ENCODE results near the gene SOSTDC1.
"Not testable (repeated sequence)": the region's sequence is repeated elsewhere in the genome, so short reads cannot be mapped to it uniquely, and the experiment has no call there.

SOSTDC1 gene, protein sequence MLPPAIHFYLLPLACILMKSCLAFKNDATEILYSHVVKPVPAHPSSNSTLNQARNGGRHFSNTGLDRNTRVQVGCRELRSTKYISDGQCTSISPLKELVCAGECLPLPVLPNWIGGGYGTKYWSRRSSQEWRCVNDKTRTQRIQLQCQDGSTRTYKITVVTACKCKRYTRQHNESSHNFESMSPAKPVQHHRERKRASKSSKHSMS

GRCh38 chr7:16465469-16466361, at the start of gene SOSTDC1:
Gene SOSTDC1 (minus strand): TSS chr7:16465738. CDS start chr7:16465668, 70 bp downstream.
- DNase-seq: no peak

- DNase-seq: no peak
Observed at GRCh38 chr7:16514729-16515128, 49.2 kb upstream of the SOSTDC1 start.

DNA sequence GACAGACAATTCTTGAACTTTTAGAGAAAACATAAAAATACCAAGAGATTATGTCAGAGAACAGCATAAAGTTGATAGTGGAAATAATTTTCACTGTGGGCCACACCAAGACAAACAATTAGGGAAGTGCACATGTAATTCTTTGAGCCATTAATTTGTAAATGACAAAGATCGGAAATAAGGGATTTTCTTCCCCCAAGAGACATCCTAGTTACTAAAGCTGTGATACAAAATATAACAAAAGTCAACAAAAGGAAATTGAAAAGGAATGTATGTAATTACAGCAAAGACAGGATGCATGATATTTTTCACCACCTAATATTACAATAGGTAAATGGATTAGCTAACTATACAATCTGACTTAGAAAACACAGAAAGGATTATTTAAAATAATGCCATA, 48.7 kb upstream of the SOSTDC1 start:
- DNase-seq: no peak

DNA sequence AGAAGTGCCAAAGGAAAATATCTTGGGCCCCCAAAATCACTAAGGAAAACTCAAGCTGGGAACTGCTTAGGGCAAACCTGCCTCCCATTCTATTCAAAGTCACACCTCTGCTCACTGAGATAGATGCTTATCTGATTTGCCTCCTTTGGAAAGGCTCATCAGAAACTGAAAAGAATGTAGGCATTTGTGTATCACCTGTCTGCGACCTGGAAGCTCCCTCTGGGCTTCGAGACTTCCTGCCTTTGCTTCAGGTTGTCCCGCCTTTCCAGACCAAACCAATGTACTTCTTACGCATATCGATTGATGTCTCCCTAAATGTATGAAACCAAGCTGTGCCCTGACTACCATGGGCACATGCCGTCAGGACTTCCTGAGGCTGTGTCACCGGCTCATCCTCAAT, 46.6 kb upstream of the SOSTDC1 start:
- no peak for DNase-seq

DNA sequence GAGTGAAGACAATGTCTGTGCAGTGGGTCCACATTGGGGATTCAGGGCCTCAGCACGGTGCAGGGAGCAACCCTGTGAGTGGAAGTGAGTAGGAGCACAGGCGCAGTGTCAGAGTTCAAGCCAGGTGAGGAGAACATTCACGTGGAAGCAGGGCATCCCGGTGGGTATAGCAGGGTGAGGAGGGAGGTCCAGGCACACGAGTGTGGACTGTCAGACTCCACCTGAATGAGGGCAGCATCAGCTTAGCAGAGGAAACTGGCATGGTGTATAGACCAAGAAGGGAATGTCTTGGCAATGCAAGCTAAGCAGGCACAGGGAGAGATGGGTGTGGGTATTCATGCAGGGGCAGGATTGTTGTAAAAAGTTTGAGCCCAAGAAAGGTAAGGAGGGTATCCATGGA, 45.8 kb upstream of the SOSTDC1 start:
- DNase-seq: no peak

DNA sequence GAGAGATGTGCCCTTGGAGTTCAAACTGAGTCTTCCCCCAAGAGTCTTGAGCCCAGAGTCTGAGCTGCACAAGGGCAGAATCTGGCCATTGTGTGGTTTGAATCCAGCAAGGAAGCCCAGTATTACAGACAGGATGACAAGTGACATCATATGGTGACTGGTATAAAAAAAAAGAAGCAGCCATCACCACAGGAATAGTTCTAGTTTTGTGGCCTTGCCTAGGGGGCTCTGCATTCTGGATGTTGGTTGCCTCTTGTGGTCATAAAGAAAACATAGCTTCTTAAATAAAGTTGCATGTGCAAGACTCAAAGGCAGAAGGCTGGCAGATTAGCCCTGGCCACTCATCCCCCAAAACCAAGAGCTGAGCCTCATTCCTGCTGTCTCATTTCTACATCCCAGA, 44.3 kb upstream of the SOSTDC1 start:
- DNase-seq: no peak

DNA sequence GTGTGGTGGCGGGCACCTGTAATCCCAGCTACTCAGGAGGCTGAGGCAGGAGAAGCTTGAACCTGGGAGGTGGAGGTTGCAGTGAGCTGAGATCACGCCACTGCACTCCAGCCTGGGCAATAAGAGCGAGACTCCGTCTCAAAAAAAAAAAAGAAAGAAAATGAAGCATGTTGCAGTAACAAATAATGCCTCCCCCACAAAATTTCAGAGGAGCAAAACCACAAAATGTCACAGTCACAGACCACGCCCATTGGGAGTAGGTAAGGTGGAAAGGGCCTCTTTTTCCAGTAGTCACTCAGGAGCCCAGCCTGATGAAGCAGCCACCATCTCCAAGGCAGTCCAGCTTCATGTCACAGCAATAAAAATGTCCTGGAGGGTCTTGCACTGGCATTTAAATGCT, 40.9 kb upstream of the SOSTDC1 start:
- not testable (repeated sequence) for DNase-seq

- DNase-seq: no peak
Observed at GRCh38 chr7:16504019-16504418, 38.5 kb upstream of the SOSTDC1 start.

GRCh38 chr7:16502303-16502702, 36.8 kb upstream of the SOSTDC1 start:
- no peak for DNase-seq

DNA sequence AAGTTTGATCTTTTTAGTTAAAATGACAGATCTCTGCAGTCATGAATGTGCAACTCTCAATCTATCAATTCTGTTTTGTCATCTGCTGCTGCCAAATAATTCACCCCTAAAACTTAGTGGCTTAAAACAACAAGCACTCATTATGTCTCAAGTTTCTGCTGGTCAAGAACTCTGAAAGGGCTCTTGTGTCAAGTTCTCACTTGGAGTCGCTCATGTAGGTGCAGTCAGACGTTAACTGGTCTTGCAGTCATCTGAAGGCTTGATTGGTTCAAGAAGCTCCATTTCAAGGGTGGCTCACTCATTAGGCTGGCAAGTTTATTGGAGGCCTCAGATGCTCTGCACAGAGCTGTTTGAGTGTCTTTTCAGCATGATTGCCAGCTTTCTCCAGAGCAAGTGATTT, 32.6 kb upstream of the SOSTDC1 start:
- DNase-seq: no peak

DNA sequence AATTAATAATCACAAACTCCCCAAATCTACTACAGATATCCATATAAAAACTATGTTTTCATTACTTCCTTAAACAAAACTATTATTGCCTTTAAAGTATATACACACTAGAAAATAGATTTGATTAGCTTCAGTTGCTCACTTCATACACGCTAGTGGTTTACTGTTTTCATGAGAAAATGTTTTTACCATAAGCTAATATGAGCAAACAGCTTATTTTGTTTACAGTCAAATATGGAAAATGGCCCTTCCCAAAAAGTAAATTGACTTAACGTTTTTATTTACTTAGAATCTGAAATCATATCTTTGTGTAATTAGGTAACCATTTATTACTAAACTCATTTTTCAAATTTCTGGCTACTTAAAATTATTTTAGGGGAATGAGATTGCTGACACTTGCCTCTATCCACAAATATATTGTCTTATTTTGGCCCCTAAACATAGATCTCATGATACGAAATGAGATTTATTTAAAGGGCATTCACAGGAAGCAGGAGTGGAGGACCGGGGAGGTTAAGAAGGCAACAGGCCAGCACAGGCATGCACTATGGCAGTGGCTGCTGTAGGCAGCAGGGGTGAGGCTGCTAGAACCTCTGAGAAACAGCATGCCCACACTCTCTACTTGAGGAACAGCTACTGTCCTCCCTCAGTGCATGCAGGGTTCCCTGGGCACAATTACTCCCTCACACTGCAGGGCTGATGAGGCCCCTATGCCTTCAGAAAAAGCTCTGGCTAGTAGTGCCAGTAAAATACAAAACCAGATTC, 29.6 kb upstream of the SOSTDC1 start:
- no peak for DNase-seq

DNA sequence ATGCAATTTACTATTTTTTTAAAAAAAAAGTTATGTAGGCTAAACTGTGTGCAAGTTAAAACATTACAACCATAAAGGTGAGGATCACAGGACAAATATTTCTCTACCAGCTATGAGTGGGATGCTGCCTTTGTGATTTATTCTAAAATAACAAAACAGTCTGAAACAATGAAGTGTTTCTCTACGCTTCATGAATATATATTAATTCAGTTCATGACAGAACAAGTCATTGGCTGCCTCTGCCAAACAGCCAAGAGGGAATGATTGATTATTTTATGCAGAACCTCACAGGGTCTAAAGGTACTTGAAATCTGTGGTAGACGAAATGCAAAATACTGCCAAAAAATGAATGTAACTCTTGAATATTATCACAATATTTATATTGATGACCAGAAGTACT, 29.0 kb upstream of the SOSTDC1 start:
- no peak for DNase-seq

DNA sequence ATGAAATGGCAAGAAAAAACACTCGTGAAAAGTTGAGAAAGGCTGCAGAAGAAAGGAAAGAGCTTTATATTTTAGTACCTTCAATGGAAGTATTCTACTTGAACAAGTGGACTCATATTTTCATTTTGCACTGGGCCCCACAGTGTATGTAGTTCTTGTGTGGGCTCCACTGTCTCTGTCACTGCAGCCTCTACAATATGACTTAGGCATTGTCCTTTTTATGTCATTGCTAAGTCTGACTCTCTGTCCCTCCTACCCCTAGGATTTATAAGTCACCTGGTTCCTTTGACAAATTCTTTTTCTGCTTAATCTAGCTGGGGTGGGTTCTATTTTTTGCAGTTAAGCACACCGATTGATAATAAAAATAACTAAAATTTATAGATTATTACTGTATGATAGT, 27.7 kb upstream of the SOSTDC1 start:
- DNase-seq: no peak

DNA sequence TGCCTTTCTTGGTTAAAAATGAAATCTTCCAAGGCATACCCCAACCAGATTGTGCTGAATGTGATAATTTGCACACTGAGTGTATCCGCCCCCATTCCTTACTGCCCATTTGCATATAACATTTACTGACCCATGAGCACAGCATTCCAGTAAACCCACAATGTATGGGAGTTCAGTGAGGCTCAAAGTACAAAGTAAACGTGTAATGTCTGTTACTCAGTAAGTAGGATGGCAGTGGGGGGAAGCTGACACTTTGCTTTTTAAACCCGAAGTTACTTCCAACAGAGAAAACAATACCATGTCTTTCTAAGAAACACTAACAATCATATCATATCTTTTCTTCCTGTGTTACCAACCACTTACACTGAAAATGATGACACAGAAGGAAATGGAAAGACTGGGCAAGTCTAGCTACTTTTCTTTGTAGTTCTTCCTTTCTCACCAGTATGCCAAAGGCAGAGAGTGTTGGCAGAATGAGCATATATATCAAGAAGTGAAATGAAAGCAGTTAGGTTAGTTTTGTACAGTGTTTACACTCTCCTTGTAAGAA, 27.1 kb upstream of the SOSTDC1 start:
- no peak for DNase-seq

GRCh38 chr7:16491148-16491547, 25.6 kb upstream of the SOSTDC1 start:
- no peak for DNase-seq

- no peak for DNase-seq
Observed at GRCh38 chr7:16484453-16485158, 19.1 kb upstream of the SOSTDC1 start.

GRCh38 chr7:16479591-16479990, 14.1 kb upstream of the SOSTDC1 start:
- DNase-seq: no peak

GRCh38 chr7:16479161-16479560, 13.6 kb upstream of the SOSTDC1 start:
- no peak for DNase-seq

GRCh38 chr7:16471933-16472332, 6.4 kb upstream of the SOSTDC1 start:
- DNase-seq: no peak

DNA sequence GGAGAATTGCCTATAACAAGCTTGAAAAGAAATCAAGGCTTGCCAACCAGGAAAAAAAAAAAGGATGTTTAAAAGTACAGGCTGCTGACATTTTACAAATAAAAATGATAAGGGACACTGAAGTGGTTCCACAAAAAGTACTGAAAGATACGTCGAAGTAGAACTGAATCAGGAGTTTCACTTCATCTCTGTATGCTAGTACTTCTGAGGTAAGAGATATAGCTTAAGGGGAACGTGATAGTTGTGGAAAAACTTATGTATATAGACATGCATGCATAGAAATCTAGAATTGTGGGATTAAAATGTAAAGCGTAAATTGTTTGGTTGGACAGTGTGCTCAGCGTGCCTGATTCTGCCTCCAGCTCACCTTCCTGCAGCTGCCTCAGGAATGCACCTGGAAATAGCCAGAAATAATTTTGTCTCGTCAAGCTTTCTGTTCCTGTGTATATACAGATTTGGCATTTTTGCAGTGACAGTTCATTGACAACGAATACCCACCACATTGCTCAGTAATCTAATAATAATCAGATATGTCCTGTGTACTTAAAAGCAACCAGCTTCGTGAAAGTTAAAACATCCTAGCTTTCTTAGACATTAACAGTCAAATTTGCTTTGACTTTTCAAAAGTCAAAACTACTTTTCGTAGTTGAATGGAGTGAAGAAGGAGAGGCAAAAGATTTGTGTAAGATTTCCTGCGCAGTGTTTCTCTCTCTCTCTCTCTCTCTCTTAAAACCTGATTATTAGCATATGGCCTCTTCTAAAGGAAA, 1.4 kb downstream of the SOSTDC1 start:
- no peak for DNase-seq

GRCh38 chr7:16463520-16463919, 2.0 kb downstream of the SOSTDC1 start:
- no peak for DNase-seq

DNA sequence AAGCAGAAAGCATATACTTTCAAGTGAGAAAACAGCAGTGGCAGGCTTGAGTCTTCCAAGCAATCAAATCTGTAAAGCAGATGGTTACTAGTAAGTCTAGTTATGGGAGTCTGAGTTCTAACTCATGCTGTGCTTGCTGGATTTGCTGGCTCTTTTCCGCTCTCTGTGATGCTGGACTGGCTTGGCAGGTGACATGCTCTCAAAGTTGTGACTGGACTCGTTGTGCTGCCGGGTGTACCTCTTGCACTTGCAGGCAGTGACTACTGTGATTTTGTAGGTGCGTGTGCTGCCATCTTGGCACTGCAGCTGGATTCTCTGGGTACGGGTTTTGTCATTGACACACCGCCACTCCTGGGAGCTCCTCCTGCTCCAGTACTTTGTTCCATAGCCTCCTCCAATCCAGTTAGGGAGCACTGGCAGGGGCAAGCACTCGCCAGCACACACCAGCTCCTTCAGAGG, 3.1 kb downstream of the SOSTDC1 start:
- no peak for DNase-seq
